GM18499 (cell line): ENCODE measurements around the gene PDE5A.

Source experiments
- ATAC-seq: cut with Tn5 transposase; IDR thresholded peaks from one replicate; pipeline ENCODE4 v1.9.1; 2021; ENCODE audit warnings: moderate number of reproducible peaks; ENCODE audit not compliant: insufficient read depth, unreplicated experiment

The PDE5A gene

DNA sequence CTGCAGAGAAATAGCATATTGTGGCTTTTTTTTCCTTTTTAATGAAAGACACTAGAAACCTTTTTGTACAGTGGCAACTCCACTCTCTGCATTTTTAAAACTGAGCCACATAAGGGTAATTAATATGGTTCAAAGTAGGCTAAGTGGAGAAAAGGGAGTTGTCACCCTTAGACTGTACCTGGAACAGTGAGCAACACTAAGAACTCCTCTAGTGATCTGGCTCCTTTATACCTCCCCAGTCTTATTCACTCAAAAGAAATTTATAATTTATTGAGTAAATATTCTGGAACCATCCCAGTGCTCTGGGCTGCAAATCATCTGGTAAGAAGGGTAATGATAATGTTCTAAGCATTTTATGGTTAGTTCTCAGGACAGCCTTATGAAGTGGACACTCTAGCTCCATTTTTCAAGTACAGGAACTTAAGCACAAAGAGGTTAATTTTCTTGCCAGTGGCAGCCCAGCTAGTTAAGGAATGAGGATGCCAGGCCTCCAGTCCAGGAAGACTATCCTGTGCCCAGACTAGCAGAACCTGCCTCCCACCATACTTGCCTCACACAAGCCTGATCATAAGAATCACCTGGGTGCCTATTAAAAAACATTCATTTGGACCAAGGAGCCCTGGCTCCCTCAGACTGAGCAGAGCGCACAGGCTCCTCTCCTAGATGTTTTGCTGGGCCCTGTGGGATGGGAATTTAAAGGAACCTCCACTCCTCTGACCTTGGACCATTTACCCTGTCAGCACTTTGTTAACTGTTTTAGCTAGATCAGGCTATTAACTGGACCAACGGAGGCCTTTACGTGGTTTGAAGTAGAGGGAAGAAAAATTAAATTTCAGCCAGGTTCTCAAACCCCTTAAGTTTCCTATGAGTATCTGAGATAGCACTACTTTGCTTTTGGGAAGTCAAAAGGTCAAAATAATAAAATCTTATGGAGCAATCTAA, 102.6 kb downstream of the PDE5A start:
- ATAC-seq: no peak

DNA sequence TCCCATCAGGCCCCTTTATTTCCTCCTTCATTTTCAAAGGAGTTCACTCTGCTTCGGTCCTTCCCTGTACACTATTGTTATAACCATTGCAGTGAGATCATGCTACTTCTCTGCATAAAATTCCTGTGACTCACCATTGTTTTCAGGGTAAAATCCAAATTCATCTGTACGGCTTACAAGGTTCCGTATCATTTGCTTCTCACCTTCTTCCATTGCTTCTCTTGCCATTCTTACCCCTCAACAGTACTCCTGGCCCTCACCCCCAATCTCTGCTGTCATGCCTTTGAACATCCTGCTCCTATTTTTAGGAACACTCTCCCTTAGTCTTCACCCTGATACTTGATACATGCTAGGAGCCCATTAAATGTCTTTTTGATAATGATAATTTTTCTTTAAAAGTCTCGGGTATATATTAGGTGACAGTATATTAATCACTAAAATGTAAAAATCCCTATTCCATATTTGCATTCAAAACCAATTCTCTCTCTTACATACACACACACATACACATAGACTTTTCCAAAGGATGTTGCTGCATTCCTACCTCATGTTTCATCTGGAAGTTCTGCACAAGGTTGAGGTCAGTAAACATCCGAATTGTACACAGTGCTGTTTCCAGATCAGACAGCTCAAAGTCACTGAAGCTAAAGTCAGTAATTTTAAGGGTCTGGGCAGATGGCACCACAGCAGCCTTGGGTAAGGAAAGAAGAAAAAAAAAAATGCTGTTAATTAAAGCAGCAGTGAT, 103.4 kb downstream of the PDE5A start:
- ATAC-seq: no peak

DNA sequence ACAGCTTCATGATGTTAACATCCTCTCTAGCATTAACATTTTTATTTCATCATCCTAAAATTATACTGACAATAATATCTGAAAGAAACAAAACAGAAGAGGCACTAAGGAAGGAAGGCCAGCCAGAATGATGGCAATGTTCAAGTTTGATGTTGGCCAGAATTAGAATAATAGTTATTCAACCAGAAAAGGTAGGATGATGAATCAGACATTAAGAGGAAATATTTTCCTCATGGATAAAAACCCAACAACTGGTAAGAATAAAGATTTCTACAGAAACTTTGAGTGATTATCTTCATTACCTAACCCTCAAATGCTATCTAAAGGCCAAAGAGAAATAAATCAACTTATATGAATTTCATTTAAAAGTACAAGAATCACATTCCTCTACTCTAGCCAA, 105.2 kb downstream of the PDE5A start:
- ATAC-seq: no peak

DNA sequence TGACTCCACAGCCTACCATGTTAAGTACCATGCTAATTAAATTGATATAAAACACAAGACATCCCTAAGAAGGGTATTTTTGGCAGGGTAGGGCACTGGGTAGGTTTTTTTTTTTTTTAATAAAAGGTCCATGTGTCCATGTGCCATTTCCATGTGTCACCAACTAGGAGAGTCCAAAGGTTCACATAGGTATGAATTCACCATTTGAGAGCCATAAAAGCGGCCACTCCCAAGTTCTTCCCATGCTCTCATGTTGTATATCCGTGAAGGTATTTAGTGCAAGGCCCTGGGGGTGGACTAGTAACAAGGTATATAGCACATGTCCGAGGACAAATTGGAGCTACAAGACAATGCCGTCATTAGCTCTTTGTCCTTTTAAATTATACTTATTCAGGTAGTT, 107.3 kb downstream of the PDE5A start:
- no peak for ATAC-seq

DNA sequence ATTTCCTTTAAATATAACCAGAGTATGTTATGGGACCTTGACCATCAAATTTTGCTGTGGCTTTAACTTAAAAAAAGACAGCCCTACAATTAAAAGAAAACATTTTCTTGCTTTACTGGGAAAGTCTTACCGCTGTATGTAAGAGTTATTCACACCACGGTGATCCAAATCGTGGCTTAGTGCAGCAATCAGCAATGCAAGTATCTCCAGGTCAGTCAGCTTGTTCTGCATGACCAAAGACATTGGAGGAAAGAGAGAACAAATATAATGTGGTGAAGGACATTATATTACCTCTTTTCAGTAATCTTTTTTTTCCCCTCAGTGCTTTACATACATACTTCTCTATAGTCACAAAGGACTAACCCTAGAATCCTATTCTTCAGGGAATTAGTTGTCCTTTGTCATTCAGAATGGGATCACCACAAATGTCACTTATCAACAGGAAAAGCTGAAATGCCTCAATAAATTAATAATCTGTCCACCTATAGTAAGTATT, 109.6 kb downstream of the PDE5A start:
- ATAC-seq: no peak

DNA sequence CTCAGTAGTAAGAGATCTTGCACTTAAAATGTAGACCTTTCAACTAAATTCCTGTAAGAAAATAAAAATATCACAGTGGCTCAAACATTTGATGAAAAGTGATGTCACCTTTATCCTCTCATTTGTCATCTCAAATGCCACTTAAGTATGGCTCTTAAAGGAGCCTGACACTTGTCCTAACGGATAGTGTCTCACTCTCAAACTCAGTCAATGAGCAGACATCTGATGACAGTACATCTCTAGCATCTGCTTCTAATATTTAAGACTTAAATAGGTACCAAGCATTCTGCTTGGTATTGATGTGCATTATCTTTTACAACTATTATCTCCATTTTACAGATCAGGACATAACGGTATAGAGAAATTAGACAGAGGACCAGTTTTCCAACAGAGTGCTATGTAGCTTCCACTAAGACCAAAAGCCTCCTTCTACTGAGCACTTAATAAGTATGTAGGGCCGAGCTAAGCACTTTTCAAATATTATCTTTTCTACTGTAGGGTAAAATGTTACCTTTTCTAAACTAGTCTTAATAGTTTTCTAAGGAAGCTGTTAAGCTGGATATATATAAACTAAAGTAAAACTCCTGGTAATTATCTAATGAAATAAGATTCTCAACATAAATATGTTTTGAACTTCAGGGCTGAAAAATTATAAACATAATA, 110.2 kb downstream of the PDE5A start:
- no peak for ATAC-seq

DNA sequence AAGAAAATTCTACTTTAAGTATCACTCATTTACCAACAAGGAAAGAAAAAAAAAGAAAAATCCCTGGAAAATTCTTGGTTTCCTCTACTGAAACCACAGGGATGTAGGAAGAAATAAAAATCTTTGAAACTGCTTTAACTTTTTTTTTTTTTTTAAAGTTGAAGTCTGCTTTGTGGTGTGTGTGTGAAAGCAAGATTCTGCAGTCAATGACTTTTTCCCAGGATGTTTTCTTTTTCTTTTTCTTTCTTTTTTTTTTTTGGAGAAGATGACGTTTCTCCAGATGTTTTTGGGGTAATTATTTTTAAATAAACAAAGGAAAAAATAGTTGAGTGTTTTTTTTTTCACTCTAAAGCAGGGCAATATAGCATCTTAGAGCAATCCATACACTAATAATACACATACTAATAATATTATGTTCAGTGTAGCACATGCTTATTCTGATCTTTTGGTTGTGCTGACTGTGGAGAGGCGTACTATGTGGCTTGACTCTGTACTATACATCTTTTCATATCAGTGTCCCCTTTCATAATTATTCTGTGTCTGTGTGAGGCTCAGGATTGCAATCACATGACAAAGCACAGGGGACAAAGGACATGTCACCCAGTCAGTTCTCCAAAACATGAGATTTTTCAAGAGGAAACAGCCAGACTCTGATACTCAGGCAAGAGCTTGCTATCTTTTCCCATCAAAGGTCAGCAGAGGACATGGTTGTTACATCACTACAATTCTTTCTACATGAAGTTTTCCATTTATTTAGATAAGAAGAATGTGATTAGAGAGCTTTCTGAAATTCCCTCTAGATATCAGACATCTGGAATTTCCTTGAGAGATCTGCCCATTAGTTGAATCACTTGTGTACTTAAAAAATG, 111.0 kb downstream of the PDE5A start:
- no peak for ATAC-seq

DNA sequence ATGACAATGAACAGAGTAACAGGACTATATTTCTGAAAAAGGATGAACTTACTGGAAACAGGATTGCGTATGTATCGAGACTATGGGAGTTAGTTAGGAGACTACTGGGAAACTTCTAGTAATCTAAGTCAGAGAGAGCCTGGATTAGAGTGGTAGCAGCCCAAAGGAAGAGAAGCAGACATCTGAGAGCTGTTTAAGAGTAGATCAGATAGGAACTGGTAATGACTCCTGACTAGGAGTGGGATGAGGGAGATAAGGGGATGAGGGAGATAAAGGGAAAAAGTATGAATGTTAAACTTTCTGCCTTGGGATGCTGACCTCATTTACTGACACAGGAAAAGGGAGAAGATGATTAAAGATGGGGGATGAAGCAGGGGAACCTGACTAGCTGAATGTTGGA, 116.2 kb downstream of the PDE5A start:
- ATAC-seq: no peak

DNA sequence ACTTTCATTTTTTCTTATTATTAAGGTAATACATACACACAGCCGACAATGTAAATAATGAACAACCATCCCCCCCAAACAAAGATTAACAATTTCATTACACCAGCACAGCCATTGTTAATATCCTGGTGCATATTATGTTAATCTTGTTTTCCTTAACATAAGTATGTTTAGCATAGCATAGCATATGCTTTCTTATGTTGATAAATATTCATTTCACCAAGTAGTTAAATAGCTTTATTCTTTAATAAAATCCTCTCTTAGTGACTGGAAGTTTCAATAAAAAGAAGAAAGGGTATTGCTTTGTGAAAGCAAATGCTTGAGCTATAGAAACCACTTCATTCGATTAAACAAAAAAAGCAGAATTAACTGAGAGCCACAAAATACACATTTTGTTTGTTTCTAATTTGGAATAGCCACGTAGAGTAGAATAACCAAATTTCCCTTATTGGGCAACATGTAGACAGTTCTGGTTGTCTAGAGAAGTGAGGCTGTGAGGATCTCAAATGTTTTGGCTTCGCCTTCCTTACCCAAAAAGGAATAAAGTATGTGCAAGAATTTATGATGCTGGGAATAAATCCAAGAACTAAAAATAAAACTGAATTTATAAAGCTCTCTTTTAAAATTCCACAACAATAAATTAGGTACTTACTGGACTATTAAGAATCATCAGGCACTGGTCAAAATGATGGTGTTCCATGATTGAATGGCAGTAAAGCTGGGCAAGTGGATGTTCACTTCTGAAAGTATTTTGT, 118.0 kb downstream of the PDE5A start:
- no peak for ATAC-seq

DNA sequence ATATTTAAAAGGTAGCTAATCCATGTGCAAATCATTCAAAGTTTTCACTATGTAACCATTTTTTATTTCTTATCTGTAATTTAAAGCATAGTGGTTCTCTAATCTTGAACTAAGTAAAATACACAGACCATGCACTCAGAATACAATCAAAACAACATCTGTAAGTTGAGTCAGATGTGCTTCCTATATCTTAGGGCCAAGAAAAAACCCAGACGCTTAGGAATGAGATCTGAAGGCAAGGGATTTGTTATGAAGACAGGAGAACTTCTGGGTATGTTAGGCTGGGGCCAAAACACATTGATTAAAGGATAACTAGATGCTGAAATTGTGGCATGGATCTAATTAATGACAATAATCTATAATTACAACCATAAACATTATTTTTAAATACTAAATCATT, 120.3 kb downstream of the PDE5A start:
- no peak for ATAC-seq

DNA sequence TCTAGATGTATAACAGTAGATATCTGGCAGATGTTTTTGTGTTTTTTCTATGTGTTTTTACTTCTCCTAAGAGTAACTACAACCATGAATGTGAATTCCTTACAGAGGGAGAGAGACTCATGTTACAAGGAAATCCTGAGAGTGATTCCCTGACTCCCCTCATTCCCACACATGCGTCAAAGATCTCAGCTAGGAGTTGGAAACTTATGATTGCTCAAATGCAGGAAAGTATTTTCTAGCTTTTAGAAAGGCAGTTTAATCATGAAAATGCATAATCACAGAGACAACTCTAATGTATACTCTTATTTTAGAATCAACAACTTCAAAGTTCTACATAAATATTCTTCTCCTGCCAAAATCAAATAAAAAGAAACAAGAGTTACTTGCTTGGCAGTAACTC, 121.8 kb downstream of the PDE5A start:
- no peak for ATAC-seq

DNA sequence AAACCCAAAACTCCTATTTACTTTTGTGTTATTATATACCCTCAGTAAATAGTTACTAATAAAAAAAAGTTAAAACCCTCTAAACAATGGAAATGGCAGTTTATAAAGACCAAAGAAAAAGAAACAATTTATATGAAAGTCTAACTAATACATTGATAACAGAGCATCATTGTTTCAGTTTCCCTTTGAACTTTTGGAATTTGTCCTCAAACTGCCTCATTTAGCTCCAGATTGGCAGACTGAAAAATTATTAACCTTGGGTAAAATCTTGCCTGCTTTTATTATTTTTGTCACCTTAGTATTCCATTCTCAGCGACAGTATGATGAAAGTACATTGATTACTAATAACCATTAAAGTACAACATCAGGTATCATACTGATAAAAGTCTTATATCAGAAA, 124.0 kb downstream of the PDE5A start:
- no peak for ATAC-seq

DNA sequence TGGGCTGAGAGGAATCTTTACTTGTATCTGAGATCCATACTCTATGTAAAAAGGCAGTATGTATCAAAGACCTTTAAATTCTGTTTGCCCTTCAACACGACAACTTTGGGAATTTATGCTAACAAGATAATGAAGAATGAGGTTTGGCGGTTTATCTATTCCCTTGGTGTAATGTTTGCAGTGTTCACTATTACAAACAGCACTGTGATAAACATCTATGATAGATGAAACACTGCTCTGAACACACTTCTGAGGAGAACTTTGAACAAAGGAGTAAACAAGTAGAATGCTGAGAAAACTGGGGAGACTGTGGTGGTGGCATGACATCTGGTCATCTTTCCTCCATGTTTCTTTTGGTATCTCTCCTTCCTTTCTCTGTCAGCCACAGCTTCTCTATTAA, 126.9 kb downstream of the PDE5A start:
- no peak for ATAC-seq

DNA sequence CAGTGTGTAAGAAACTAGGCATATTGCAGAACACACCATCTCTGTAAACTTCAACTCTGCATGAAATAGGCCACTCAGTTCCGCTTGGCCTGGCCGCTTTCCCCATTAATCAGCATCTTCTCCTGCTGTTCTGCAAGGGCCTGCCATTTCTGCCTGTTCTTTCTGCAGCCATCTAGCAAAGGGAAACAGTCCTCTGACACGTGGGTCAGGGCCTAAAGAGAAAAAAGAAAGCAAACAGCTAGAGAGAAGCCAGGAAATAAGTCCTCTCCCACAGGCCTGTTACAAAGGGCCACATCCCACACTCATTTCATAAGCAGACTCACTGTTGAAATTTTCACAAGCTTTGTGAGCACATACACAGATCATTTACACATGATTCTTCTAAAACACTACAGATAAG, 130.1 kb downstream of the PDE5A start:
- no peak for ATAC-seq

DNA sequence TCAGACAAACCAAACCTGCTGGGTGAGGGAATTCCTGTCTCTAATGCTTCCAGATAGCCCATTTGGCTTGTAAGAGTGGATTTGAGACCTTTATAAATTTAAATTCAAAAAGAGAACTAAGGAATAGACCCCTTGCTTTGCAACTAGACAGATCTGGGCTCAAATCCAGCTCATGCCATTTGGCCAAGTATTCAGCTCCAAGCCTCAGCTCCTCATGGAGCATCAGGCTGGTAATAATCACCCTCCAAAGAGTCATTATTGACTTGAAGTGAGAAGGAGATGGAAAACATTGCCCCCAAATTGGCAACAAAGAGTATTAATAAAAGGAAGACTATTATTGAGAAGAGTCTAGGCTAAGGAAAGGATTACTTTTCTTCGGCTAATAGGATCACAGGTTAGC, 134.7 kb downstream of the PDE5A start:
- no peak for ATAC-seq

DNA sequence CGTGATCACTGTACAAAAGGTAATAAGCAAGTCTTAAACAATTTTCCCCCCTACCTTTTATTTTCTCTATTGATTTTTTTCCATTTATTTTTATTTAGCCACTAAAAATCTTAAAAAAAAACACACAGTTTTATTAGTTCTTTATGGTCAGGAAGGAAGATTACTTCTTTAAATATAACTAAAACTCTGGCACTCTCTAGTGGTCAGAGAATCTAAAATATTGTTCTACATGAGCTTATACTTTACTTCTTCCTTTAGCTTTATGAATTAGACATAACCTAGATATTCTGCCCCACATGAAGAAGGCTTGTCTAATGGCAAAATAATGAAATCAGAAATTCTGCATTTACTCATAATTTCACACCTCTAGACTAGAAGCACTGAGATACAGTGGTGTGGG, 135.2 kb downstream of the PDE5A start:
- no peak for ATAC-seq

DNA sequence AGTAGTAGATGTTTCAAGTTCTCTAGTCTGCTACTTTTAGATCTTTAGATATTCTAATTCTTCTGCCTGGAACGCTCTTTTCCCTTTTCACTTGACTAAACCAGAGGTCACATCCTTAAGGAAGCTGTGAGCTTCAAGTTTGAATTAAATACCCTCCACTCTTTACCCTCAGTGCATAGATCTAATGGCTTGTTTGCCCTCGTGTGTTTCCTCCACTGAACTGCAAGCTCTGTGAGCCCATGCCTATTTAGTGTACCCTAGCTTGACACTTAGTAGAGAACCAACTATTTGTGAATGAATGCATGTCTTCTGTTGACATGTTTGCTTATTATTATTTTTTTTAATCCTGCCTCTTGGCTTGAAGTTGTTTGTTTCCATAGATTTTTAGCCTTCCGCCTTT, 138.3 kb downstream of the PDE5A start:
- ATAC-seq: no peak

DNA sequence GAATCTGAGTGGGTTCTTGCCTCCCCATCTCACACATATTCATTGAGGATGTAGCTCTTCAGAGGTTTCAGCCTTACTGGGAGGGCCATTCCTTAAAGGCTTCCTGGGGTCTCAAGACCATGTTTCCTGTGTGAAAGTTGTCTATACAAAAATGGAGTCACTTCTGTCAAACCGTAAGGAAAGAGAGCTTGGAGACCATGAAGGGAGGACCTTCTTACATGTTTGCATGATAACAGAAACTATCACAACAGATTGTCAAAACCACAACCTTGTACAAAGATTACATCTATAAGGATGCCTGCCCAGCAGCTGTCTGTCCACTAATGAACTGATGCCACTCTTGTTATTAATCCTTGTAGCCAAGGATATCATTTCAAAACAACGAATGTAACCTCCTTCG, 139.3 kb downstream of the PDE5A start:
- no peak for ATAC-seq

DNA sequence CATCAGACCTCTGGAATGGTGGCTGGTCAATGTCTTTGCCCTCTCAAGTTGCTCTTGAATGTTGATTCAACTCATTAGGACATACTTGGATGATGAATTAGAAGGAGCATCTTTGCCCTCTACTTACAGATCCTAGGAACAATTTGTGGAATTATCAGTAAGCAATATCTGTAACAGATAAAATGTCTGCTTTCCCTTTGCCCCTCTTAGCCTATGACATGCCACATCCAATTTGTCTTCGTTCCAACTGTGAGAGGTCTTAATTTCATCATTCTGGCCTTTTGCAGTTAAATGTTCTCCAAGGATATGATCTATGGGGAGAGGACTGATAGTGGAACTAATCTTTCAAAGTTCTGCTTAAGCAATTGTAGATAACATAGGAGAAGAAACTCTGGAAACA, 148.3 kb downstream of the PDE5A start:
- ATAC-seq: no peak
